Activated naive CD8-positive, alpha-beta T cell treated with anti-CD3 and anti-CD28 coated beads for 36 hours (primary cell): Measurements from ENCODE around the gene PEX7. TPM values are rescaled to one million over a fixed set of nuclear protein-coding genes. Genes with fewer than 3 reads are reported as not detected.
"Not testable (repeated sequence)": the region's sequence is repeated elsewhere in the genome, so short reads cannot be mapped to it uniquely, and the experiment has no call there.

Experiments used
- DNase-seq: peaks from one replicate; pipeline ENCODE4 v3.0.0; 2021
- H3K27ac Mint-ChIP-seq: one replicate; pipeline ENCODE4 v1.8.0; 2022; ENCODE audit warnings: mild to moderate bottlenecking, moderate library complexity, mixed read lengths
- H3K27me3 Mint-ChIP-seq: one replicate; pipeline ENCODE4 v1.8.0; 2022; ENCODE audit warnings: mild to moderate bottlenecking, mixed read lengths
- H3K36me3 Mint-ChIP-seq: one replicate; pipeline ENCODE4 v1.8.0; 2021; ENCODE audit warnings: mild to moderate bottlenecking, mixed read lengths
- H3K4me1 Mint-ChIP-seq: one replicate; pipeline ENCODE4 v1.8.0; 2021; ENCODE audit warnings: mixed read lengths
- H3K4me3 Mint-ChIP-seq: one replicate; pipeline ENCODE4 v1.8.0; 2022; ENCODE audit warnings: mild to moderate bottlenecking, moderate library complexity, mixed read lengths
- H3K9me3 Mint-ChIP-seq: one replicate; pipeline ENCODE4 v1.8.0; 2022; ENCODE audit warnings: mixed read lengths
- total RNA-seq, 2 experiments: library from RNA; stranded (reverse); gene quantifications; one replicate each; pipeline ENCODE4 v1.2.3, GENCODE V29; 2021

Gene PEX7
- total RNA-seq, 2 experiments from 2014 or later, result 4.7 to 6.1 TPM

GRCh38 chr6:136958168-136958567 is 135.8 kb downstream of the PEX7 start:
- no peaks in the 10 kb centered on the region for H3K36me3 Mint-ChIP-seq
- H3K27me3 Mint-ChIP-seq, result peaks cover 11% of the 10 kb centered on the region

GRCh38 chr6:136959471-136959891 is 137.1 kb downstream of the PEX7 start:
- no peaks in the 10 kb centered on the region for H3K36me3 Mint-ChIP-seq
- DNase-seq, result no peak
- H3K27ac Mint-ChIP-seq, result no peak overlapping the region
- H3K4me1 Mint-ChIP-seq, result peaks cover 4% of the 10 kb centered on the region
- no peak overlapping the region for H3K4me3 Mint-ChIP-seq
- H3K9me3 Mint-ChIP-seq, result no peaks in the 10 kb centered on the region
- H3K27me3 Mint-ChIP-seq, result peaks cover 11% of the 10 kb centered on the region

More at GRCh38 chr6:136958168-136958567, 135.8 kb downstream of the PEX7 start:
- peaks cover 4% of the 10 kb centered on the region for H3K4me1 Mint-ChIP-seq
- H3K27ac Mint-ChIP-seq, result no peak overlapping the region
- no peak overlapping the region for H3K4me3 Mint-ChIP-seq
- no peaks in the 10 kb centered on the region for H3K9me3 Mint-ChIP-seq
- DNase-seq, result no peak

- H3K36me3 Mint-ChIP-seq, H3K4me1 Mint-ChIP-seq, H3K9me3 Mint-ChIP-seq: not testable (repeated sequence)
Measured at GRCh38 chr6:136959935-136960334, 137.5 kb downstream of the PEX7 start.

GRCh38 chr6:136960781-136961180 is 138.4 kb downstream of the PEX7 start:
- DNase-seq, result no peak
- Mint-ChIP-seq H3K36me3 (no peaks in the 10 kb centered on the region), H3K27me3 (peaks cover 14% of the 10 kb centered on the region), H3K4me1 (peaks cover 4% of the 10 kb centered on the region), H3K4me3 (no peak overlapping the region), H3K9me3 (no peaks in the 10 kb centered on the region), H3K27ac (no peak overlapping the region)

More at GRCh38 chr6:136959935-136960334, 137.5 kb downstream of the PEX7 start:
- not testable (repeated sequence) for H3K4me3 Mint-ChIP-seq, DNase-seq, H3K27ac Mint-ChIP-seq
- H3K27me3 Mint-ChIP-seq, result peaks cover 11% of the 10 kb centered on the region

GRCh38 chr6:136961848-136962247 is 139.5 kb downstream of the PEX7 start:
- Mint-ChIP-seq H3K4me1 (peaks cover under 1% of the 10 kb centered on the region), H3K9me3 (no peaks in the 10 kb centered on the region), H3K4me3 (no peak overlapping the region), H3K27me3 (peaks cover 24% of the 10 kb centered on the region), H3K27ac (no peak overlapping the region), H3K36me3 (no peaks in the 10 kb centered on the region)
- no peak for DNase-seq

GRCh38 chr6:136962661-136963060 is 140.3 kb downstream of the PEX7 start:
- Mint-ChIP-seq H3K4me1 (no peaks in the 10 kb centered on the region), H3K27ac (no peak overlapping the region), H3K9me3 (no peaks in the 10 kb centered on the region), H3K36me3 (no peaks in the 10 kb centered on the region), H3K4me3 (no peak overlapping the region), H3K27me3 (peaks cover 26% of the 10 kb centered on the region)
- no peak for DNase-seq

- peaks cover 31% of the 10 kb centered on the region for H3K27me3 Mint-ChIP-seq
- H3K9me3 Mint-ChIP-seq, result no peaks in the 10 kb centered on the region
- no peak overlapping the region for H3K4me3 Mint-ChIP-seq
- no peak for DNase-seq
- no peaks in the 10 kb centered on the region for H3K36me3 Mint-ChIP-seq
- no peaks in the 10 kb centered on the region for H3K4me1 Mint-ChIP-seq
- no peak overlapping the region for H3K27ac Mint-ChIP-seq
Measured at GRCh38 chr6:136963259-136963658, 140.9 kb downstream of the PEX7 start.

Other genes with a start within 250 kb of the PEX7 start
- 1 to 10 TPM; 3.5 to 3.9 TPM for gene MAP3K5, start 30.1 kb upstream of the PEX7 start, total RNA-seq
- not detected for gene SLC35D3, start 99.7 kb downstream of the PEX7 start, total RNA-seq
- gene IL20RA, start 222.4 kb downstream of the PEX7 start, total RNA-seq, result not detected